PC-9 (cell line): Measurements from ENCODE around the gene UNC5C.

Source experiments
- EZH2 ChIP-seq: fragments of 200-600 bp; sonication (generic); IDR thresholded peaks from 2 replicates; pipeline ENCODE4 v1.8.0; 2017; ENCODE audit warnings: antibody characterized with exemption, low read depth
- TF ChIP-seq, protein P1 (sequence below): fragments of 200-600 bp; sonication (generic); conservative IDR thresholded peaks from 2 replicates; pipeline ENCODE4 v1.6.1; 2017; ENCODE audit warnings: mixed run types, antibody characterized with exemption, mild to moderate bottlenecking, moderate library complexity

DNA sequence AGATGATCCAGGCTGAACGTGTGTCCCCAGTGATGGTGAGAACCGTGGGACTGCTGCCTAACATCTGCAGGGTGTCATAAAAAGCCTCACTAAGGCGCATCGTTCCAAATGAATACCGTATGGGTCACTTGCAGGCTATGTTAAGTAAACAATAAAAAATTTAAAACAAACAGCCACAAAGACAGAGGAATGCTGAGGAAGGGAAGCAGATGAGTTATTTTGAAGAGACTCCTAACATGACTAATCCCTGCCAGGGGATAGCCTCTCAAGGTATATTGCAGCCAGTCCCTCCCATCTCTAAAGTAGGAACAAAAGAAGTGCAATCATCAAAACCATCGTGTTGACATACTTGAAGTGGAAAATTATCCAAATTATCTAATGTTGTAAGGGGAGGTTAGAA is 83.8 kb downstream of the UNC5C start:
- TF ChIP-seq, protein P1, sequence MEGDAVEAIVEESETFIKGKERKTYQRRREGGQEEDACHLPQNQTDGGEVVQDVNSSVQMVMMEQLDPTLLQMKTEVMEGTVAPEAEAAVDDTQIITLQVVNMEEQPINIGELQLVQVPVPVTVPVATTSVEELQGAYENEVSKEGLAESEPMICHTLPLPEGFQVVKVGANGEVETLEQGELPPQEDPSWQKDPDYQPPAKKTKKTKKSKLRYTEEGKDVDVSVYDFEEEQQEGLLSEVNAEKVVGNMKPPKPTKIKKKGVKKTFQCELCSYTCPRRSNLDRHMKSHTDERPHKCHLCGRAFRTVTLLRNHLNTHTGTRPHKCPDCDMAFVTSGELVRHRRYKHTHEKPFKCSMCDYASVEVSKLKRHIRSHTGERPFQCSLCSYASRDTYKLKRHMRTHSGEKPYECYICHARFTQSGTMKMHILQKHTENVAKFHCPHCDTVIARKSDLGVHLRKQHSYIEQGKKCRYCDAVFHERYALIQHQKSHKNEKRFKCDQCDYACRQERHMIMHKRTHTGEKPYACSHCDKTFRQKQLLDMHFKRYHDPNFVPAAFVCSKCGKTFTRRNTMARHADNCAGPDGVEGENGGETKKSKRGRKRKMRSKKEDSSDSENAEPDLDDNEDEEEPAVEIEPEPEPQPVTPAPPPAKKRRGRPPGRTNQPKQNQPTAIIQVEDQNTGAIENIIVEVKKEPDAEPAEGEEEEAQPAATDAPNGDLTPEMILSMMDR: no peak
- TF ChIP-seq EZH2: no peak
